ENCODE measurements around the gene PAPSS2.

DNA sequence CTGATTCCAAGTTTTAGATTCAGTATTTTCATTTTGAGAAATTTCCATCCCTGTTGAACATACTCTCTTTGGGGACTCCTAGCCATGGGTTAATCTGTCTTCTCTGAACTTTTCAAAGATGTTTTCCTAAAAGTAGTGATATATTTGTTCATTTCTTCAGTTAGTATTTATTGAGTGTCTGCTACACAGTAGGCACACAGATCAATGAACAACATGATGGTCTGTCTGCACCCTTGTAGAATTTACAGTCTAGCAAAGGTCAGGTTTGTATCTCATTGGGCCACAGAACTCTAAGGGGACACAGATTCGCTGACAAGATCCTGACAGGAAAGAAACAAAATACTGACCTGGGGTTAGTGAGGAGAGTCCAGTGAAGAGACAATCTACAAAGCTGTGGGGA, 42.2 kb upstream of the PAPSS2 start:
- no peak for TF ChIP-seq CTCF (IDR thresholded peaks at IDR 0.05)
- no peak for TF ChIP-seq POLR2A (IDR thresholded peaks at IDR 0.05)

Measured in lower leg skin (tissue), 3 donors.